Heart left ventricle (tissue), 13 donors: ENCODE data around the gene GTF2I.
"Not testable (repeated sequence)": the region's sequence is repeated elsewhere in the genome, so short reads cannot be mapped to it uniquely, and the experiment has no call there.

Experiments used
- CTCF ChIP-seq, 12 donors: fragments of 200-600 bp; sonication (generic) in 4 of 12; IDR thresholded peaks; one replicate each; pipeline versions ENCODE4 v1.5.0 to v1.8.0; 2018 to 2022; ENCODE audit warnings: antibody characterized with exemption in 12 of 12, mild to moderate bottlenecking in 5 of 12
- POLR2A ChIP-seq, 2 donors: fragments of 450-650 bp; IDR thresholded peaks; one replicate each; pipeline ENCODE4 v1.6.1; 2017; ENCODE audit warnings: antibody characterized with exemption in 2 of 2, mild to moderate bottlenecking in 2 of 2, moderate library complexity in 2 of 2
- donor health status: ischemic (EF 13 %, LVEDD 7.1; RV severe dilation, severe dysfunction).
- donor health status: DM: no; HTN: yes; CAD: no.
- donor health status: DM: no; HTN: no; CAD: no.
- donor health status: ischemic (EF 25% LVEDD 6.9; RV normal size, moderate dysfunction).
- donor health status: ischemic (EF 25% LVEDD 5.7; RV mildly dilated, moderate dysfunction).
- donor health status: ischemic (EF 35%, LVEDD 5.7; RV mildly dilated, moderate dysfunction).
- donor health status: nonischemic (EF 11% LVEDD 7.7; RV severe dilation, severe dysfunction).
- donor health status: DM: yes; HTN: yes; CAD: no.
- donor health status: PGD.
- donor health status: ischemic (EF 29% LVEDD 5.4; RV normal size, mild dysfunction).
- donor health status: nonischemic (EF 23%, LVEDD 6.1; RV moderate dilation, normal function).

- TF ChIP-seq POLR2A, CTCF (IDR thresholded peaks at IDR 0.05): not testable (repeated sequence)
Measured at GRCh38 chr7:74739974-74740703, 82.6 kb downstream of the GTF2I start.
